Ectodermal cell (in vitro differentiated cells): ENCODE results near the gene PPP4R1.
A peak's percentile ranks its signal among the peaks of the same experiment; 100 is the strongest.
"Not testable (repeated sequence)": the region's sequence is repeated elsewhere in the genome, so short reads cannot be mapped to it uniquely, and the experiment has no call there.

Experiments used
- H3K27ac ChIP-seq: 2 replicates; pipeline ENCODE4 v1.7.0; 2013; ENCODE audit warnings: mild to moderate bottlenecking, low read depth, low read length; ENCODE audit not compliant: insufficient read depth, poor library complexity, severe bottlenecking
- H3K27me3 ChIP-seq: 2 replicates; pipeline ENCODE4 v1.7.0; 2013; ENCODE audit warnings: mild to moderate bottlenecking, low read length; ENCODE audit not compliant: insufficient read depth, control insufficient read depth, poor library complexity, severe bottlenecking
- H3K36me3 ChIP-seq: one replicate; pipeline ENCODE4 v1.7.0; 2013; ENCODE audit warnings: low read length; ENCODE audit not compliant: control insufficient read depth, insufficient read depth
- H3K4me1 ChIP-seq: one replicate; pipeline ENCODE4 v1.7.0; 2013; ENCODE audit warnings: low read length; ENCODE audit not compliant: control insufficient read depth, insufficient read depth
- H3K4me3 ChIP-seq: 2 replicates; pipeline ENCODE4 v1.7.0; 2013; ENCODE audit warnings: low read depth, low read length, control low read depth; ENCODE audit not compliant: insufficient read depth
- H3K9me3 ChIP-seq: 2 replicates; pipeline ENCODE4 v1.7.0; 2013; ENCODE audit warnings: mild to moderate bottlenecking, low read length, moderate library complexity; ENCODE audit not compliant: control insufficient read depth
- WGBS, 2 experiments: methylation state at CpG; one replicate each; pipeline ENCODE4 v1.1.7; 2013; ENCODE audit warnings: missing lambda C conversion rate in 2 of 2; 5-methylcytosine and 5-hydroxymethylcytosine counted together

PPP4R1 gene

GRCh38 chr18:9613550-9614400 is 584 bp downstream of the PPP4R1 start:
- Histone ChIP-seq H3K36me3 (peaks cover 7% of the 10 kb centered on the region), H3K9me3 (no peaks in the 10 kb centered on the region), H3K4me3 (peak overlapping the region; percentile 80), H3K27me3 (no peaks in the 10 kb centered on the region), H3K27ac (peak overlapping the region; percentile 50), H3K4me1 (peaks cover 16% of the 10 kb centered on the region)
- 1% methylated on average over 78 of the region's 78 CpGs for WGBS, 2 experiments

- H3K4me3 ChIP-seq: peak overlapping the region; percentile 80
- peaks cover 16% of the 10 kb centered on the region for H3K4me1 ChIP-seq
- no peaks in the 10 kb centered on the region for H3K9me3 ChIP-seq
- H3K27ac ChIP-seq: no peak overlapping the region
- no peaks in the 10 kb centered on the region for H3K27me3 ChIP-seq
- H3K36me3 ChIP-seq: peaks cover 7% of the 10 kb centered on the region
- 84 to 85% methylated on average over 2 to 3 of the region's 3 CpGs for WGBS, 2 experiments
These were observed 1.4 kb downstream of the PPP4R1 start for GRCh38 chr18:9612977-9613376.

- Histone ChIP-seq H3K36me3 (peaks cover 7% of the 10 kb centered on the region), H3K4me3 (no peak overlapping the region), H3K27ac (no peak overlapping the region)
These were observed 2.0 kb downstream of the PPP4R1 start for GRCh38 chr18:9612215-9612830.

GRCh38 chr18:9609190-9609589 is 5.2 kb downstream of the PPP4R1 start:
- WGBS, 2 experiments: 90 to 94% methylated on average over 7 of the region's 7 CpGs

More at GRCh38 chr18:9612215-9612830, 2.0 kb downstream of the PPP4R1 start:
- no peaks in the 10 kb centered on the region for H3K27me3 ChIP-seq
- peaks cover 16% of the 10 kb centered on the region for H3K4me1 ChIP-seq
- no peaks in the 10 kb centered on the region for H3K9me3 ChIP-seq
- WGBS, 2 experiments: 95 to 98% methylated on average over 3 of the region's 3 CpGs

GRCh38 chr18:9608728-9609127 is 5.6 kb downstream of the PPP4R1 start:
- H3K27me3 ChIP-seq: no peaks in the 10 kb centered on the region
- H3K36me3 ChIP-seq: peaks cover 7% of the 10 kb centered on the region
- peaks cover 9% of the 10 kb centered on the region for H3K4me1 ChIP-seq
- H3K9me3 ChIP-seq: no peaks in the 10 kb centered on the region
- WGBS, 2 experiments: 63 to 67% methylated on average over 1 of the region's 1 CpG
- H3K4me3 ChIP-seq: no peak overlapping the region
- H3K27ac ChIP-seq: no peak overlapping the region

More at GRCh38 chr18:9609190-9609589, 5.2 kb downstream of the PPP4R1 start:
- H3K27ac ChIP-seq: no peak overlapping the region
- H3K4me3 ChIP-seq: no peak overlapping the region
- peaks cover 7% of the 10 kb centered on the region for H3K36me3 ChIP-seq
- no peaks in the 10 kb centered on the region for H3K27me3 ChIP-seq
- H3K9me3 ChIP-seq: no peaks in the 10 kb centered on the region
- H3K4me1 ChIP-seq: peaks cover 9% of the 10 kb centered on the region

- H3K27me3 ChIP-seq: no peaks in the 10 kb centered on the region
- H3K4me1 ChIP-seq: peaks cover 9% of the 10 kb centered on the region
- H3K36me3 ChIP-seq: peaks cover 7% of the 10 kb centered on the region
- H3K4me3 ChIP-seq: no peak overlapping the region
- H3K9me3 ChIP-seq: no peaks in the 10 kb centered on the region
- H3K27ac ChIP-seq: no peak overlapping the region
These were observed 6.1 kb downstream of the PPP4R1 start for GRCh38 chr18:9608298-9608697.

GRCh38 chr18:9607111-9607510 is 7.2 kb downstream of the PPP4R1 start:
- WGBS, 2 experiments: 91 to 95% methylated on average over 4 of the region's 5 CpGs

GRCh38 chr18:9606039-9606438 is 8.3 kb downstream of the PPP4R1 start:
- Histone ChIP-seq H3K27ac (no peak overlapping the region), H3K9me3 (no peaks in the 10 kb centered on the region), H3K4me1 (no peaks in the 10 kb centered on the region), H3K36me3 (peaks cover 2% of the 10 kb centered on the region), H3K4me3 (no peak overlapping the region), H3K27me3 (no peaks in the 10 kb centered on the region)
- 94 to 99% methylated on average over 2 to 3 of the region's 3 CpGs for WGBS, 2 experiments

More at GRCh38 chr18:9607111-9607510, 7.2 kb downstream of the PPP4R1 start:
- H3K4me1 ChIP-seq, H3K27ac ChIP-seq, H3K9me3 ChIP-seq, H3K36me3 ChIP-seq, H3K4me3 ChIP-seq, H3K27me3 ChIP-seq: not testable (repeated sequence)

GRCh38 chr18:9604348-9604747 is 10.0 kb downstream of the PPP4R1 start:
- Histone ChIP-seq H3K9me3 (no peaks in the 10 kb centered on the region), H3K36me3 (no peaks in the 10 kb centered on the region), H3K4me3 (no peak overlapping the region), H3K27me3 (no peaks in the 10 kb centered on the region), H3K4me1 (no peaks in the 10 kb centered on the region), H3K27ac (no peak overlapping the region)
- WGBS, 2 experiments: 93 to 96% methylated on average over 2 of the region's 2 CpGs

GRCh38 chr18:9599328-9599727 is 15.0 kb downstream of the PPP4R1 start:
- Histone ChIP-seq H3K27ac (no peak overlapping the region), H3K4me1 (no peaks in the 10 kb centered on the region), H3K9me3 (no peaks in the 10 kb centered on the region), H3K4me3 (no peak overlapping the region), H3K27me3 (no peaks in the 10 kb centered on the region), H3K36me3 (no peaks in the 10 kb centered on the region)
